K562 (cell line): ENCODE measurements around the gene TMEM129.

ENCODE experiments used
- CTCF ChIP-seq, 3 experiments: IDR thresholded peaks in 2 of 3; conservative IDR thresholded peaks in 1 of 3; 2 replicates each; pipeline ENCODE4 v1.5.1; 2011 to 2012; ENCODE audit warnings: low read length in 3 of 3, mild to moderate bottlenecking in 3 of 3, control low read depth in 2 of 3, improper control_type of control experiment in 1 of 3, inconsistent platforms in 1 of 3, low read depth in 1 of 3, mixed read lengths in 1 of 3, moderate library complexity in 1 of 3; ENCODE audit not compliant: insufficient read depth in 2 of 3
- EP300 ChIP-seq: IDR thresholded peaks from 2 replicates; pipeline ENCODE4 v1.6.1; 2012; ENCODE audit warnings: low read length, improper control_type of control experiment
- MAX ChIP-seq: sonication (generic); formaldehyde crosslinking; IDR thresholded peaks from 2 replicates; pipeline ENCODE4 v1.9.0; 2022; ENCODE audit warnings: mild to moderate bottlenecking, missing genetic modification reagents
- MCM3 ChIP-seq: fragments of 450-650 bp; IDR thresholded peaks from 2 replicates; pipeline ENCODE4 v1.6.1; 2016
- NCOR1 ChIP-seq: fragments of 450-650 bp; IDR thresholded peaks from 2 replicates; pipeline ENCODE4 v1.6.1; 2016; ENCODE audit warnings: mild to moderate bottlenecking, moderate library complexity
- NFYB ChIP-seq: IDR thresholded peaks from 2 replicates; pipeline ENCODE4 v1.6.1; 2011; ENCODE audit warnings: mild to moderate bottlenecking, moderate library complexity; ENCODE audit not compliant: insufficient read length; ENCODE audit errors: extremely low read depth
- SIN3A ChIP-seq, 2 experiments: fragments of 150-350 bp in 1 of 2; IDR thresholded peaks; 2 replicates each; pipeline ENCODE4 v1.6.1; 2011 to 2016; ENCODE audit warnings: borderline replicate concordance in 2 of 2, low read depth in 2 of 2, low read length in 2 of 2, mild to moderate bottlenecking in 2 of 2, moderate library complexity in 2 of 2; ENCODE audit not compliant: control insufficient read depth in 1 of 2
- ZFX ChIP-seq: sonication (generic); formaldehyde crosslinking; IDR thresholded peaks from 2 replicates; pipeline ENCODE4 v1.8.0; 2022; ENCODE audit warnings: mild to moderate bottlenecking, missing genetic modification reagents, moderate library complexity

GRCh38 chr4:1673671-1674070 is 47.5 kb downstream of the TMEM129 start:
- TF ChIP-seq CTCF (IDR thresholded peaks at IDR 0.05 in 2 of 3, conservative IDR thresholded peaks at IDR 0.05 in 1 of 3; ENCODE audit: insufficient read depth in 2 of 3, low read depth in 1 of 3, low read length in 3 of 3) (no peak), EP300 (no peak), MAX (CRISPR knock-in tag) (no peak), SIN3A (IDR thresholded peaks at IDR 0.05; ENCODE audit: borderline replicate concordance in 2 of 2, control insufficient read depth in 1 of 2, low read depth in 2 of 2, low read length in 2 of 2) (no peak), MCM3 (no peak), ZFX (no peak), NCOR1 (no peak), NFYB (no peak)
